Measurements from ENCODE around the gene MEF2D.

MEF2D gene

DNA sequence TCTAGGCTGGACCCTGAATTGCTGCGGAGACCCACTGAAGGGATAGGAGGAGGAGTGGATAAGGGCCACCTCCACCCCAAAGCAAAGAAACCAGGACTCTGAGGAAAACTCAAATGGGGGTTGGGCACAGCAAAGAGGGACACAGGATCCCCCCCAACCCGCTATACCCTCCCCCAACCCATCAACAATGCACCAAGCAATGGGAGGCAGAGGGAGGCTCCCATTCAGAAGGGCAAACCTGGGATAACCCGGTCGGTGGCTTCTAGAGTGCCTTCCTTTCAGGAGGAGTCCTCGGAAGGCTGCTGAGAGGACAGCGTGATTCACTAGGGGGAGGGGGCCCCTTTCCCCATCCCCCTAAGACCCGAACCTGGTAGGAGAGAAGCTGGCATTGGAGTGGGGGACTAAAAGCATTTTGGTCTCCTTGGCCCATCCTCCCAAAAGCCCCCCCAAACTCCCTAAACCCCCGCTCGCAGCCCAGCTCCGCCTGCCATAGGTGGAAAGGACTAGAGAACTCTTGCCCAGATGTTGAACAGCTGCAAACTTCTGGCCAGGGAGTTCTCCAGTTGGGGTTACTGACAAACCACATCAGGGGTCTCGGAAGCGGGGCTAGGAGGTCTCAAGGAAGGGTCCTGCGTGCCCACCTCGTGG, 1.3 kb downstream of the MEF2D start:
- DNase-seq: peak; percentile 54

DNA sequence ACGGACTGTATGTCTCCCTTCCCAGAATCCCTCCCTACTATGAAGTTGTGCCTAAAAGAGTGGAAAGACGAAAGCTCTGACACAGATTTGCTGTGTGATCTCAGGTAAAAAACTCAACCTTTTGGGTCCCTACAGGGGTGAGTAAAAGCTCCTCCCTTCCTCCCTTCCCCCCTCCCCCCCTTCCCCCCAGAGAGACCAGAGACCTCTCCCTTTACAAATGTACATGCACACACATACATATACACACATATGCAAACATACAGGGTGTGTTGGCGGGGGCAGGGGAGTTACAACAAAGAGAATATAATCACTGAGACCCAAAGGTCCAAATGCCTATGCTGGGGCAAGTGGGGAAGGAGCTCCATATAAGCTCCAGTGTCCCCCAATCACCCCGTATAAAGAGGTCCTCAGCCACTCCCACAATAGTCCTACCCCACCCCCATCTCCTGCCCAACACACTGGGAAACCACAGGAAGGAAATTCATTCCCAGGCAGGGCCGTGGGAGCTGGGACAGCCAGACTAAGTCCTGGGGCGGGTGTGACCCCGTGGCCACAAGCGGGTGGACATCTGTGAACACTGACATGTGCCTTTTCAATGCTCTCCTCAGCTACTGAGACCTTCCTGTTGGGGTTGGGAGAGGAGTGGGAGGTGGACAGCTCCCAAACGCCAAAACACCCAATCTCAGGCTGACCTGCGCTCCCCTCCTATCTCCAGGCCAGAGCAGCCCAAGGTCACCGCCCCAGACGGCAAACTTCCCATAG, 2.0 kb downstream of the MEF2D start:
- no peak for DNase-seq

DNA sequence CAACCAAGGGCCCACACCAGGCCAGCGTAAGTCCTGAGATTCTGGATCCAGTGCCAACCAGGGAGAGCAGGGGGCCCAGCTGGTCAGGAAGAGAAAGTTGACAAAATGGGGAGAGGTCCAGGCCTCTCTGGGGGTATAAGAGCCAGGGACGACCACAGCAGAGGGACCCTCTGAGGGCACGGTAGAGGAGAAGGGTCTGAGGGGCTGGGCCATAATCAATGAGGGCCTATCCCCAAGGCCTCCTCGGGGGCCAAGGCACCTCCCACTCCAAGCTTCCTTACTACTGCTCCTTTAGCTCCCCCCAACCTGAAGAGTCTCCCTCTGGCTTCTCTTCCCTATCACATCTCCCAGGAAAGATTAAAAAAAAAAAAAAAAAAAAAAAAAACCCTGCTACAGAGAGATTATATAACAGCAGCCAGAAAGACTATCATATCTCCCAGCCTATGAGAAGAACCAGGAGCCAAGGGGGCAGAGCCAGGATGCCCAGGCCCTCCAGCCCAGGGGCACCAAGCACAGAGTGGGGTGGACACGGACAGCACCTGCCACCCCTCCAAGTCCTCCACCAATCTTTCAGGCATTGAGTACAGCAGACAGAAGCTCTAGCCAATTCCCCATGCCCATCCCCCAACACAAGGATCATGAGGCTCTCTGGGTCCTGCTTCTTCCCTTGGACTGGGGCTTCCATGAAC, 2.7 kb downstream of the MEF2D start:
- DNase-seq: no peak

DNA sequence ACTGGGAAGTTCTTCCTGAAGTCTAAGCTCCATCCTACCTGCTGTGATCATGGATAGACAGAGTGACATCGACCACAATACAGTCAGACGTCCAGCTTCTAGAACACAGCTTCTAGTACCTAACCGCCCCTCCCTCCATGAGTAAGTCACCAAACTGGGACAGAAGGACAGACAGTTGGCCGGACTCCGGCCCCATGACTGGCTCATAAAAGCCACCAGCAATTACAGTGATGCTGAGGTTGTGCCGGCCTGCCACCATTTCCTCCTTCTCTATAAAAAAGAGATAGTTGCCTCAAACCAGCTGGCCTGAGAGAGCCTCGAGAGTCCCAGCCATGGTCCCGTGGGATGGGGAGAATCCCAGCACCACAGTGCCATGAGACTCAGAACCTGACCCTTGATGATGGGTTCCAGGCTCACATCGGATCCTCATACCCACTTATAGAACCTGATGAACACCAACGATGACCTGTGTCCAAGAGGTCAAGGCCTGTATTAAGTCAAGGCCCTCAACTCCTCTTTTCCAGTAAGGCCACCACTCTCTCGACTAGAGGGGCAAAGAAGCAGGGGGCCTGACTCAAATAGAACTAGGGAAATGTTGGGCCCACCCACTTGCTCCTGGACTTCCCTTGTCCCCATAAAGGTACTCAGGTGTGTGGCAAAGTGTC, 3.4 kb downstream of the MEF2D start:
- DNase-seq: no peak

DNA sequence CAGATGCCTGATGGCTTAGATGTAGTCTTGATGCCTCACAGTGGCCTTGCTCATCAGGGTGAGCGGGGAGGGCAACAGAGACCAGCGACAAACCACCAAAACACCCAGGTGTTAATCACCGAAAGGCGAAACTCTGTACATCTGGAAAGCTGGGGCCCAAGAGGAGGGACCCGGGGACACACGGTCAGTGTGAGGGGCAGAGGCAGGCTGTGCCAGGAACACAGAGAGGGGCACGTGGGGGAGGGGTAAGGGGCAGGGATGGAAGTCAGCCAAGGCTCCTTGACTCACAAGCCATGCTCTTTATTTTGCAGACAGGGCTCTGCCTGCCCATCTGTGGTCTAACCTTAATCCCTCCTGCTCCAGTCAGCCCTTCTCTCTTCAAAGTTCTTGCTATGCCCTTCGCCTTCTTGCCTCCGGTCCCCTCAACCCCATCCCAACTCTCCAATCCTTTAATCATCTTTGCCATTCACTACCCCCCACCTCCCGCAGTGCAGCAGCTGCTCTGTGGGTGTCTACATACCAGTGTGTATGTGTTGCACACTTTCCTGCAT, 4.3 kb downstream of the MEF2D start:
- no peak for DNase-seq

GRCh38 chr1:156495401-156496140, 5.0 kb downstream of the MEF2D start:
- no peak for DNase-seq

GRCh38 chr1:156494309-156494895, 6.2 kb downstream of the MEF2D start:
- no peak for DNase-seq

- no peak for DNase-seq
Observed at GRCh38 chr1:156493742-156494141, 6.8 kb downstream of the MEF2D start.

DNA sequence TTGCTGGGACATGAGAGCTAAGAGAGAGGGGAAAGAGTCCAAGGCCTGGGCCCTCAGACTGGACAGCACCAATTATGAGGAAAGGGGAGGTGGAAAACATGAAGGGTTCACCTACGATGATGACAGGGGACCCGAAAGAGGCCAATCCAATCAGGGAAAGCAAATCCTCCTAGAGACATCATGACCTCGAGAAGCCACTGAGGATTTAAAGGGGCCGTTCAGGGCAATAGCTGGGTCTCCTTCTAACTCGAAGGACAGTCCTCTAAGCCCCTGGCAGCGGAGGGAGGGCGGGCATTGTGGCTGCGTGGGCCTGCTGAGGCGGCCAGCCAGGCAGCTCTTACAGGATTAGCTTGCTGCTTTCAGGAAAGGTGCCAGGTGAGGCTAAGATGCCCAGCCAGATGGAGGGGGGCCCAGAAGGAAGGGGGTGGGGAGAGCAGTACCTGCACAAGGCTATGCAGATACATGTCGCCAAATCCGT, 7.4 kb downstream of the MEF2D start:
- DNase-seq: no peak

DNA sequence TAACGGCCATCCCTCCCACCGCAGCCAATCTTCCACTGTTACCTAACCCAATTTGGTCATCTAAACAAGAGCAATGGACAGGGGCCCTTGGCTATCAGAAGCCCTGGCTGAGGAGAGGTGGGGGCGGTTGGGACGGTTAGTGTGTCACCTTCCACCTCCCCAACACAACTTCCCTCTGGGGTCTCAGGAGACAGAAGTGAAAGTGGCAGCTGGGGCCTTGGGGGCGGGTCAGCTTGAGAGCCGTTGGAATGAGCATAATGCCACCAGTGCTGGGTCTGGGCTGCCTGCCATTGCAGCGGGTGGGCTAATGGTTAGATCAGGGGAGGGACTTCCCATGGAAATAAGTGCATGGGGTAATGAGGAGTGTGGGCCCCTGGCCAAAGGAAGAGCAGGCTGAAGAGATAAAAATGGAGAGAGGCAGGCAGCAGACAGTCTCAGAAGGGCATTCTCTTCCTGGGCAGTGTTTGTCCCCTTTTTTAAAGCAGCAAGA, 7.9 kb downstream of the MEF2D start:
- no peak for DNase-seq

- no peak for DNase-seq
Observed at GRCh38 chr1:156492013-156492590, 8.5 kb downstream of the MEF2D start.

GRCh38 chr1:156491151-156491949, 9.2 kb downstream of the MEF2D start:
- no peak for DNase-seq

DNA sequence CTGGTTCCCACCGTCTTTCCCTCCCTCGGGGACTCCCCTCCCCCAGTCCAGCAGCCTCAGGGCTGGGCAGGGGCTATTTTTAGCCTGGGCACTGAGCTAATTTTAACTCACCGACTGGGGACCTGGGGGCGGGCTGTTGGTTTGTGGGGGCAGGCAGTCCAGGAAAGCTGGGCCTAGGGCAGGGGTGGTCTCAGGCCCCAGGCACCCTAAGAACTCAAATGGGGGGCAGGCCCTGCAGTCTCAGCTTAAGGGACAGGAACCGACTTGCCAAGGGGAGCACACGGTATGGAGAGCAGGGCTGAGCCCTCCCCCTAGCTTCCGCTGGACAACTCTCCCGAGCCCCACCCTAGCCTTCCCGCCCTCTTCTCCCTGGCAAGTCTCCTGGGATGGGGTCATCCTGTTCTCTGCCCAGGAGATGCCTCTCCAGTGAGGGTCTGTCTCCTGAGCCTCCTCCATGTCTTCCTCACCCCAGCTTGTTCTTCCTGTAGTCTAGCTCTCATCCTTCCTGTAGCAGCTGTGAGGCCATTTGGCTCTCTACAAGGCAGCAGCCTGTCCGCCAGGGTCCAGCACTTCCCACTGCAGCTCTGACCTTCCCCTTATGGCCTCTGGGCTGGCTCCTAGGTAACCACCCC, 10.1 kb downstream of the MEF2D start:
- no peak for DNase-seq

GRCh38 chr1:156489935-156490293, 10.7 kb downstream of the MEF2D start:
- no peak for DNase-seq

- DNase-seq: peak; percentile 50
Observed at GRCh38 chr1:156489166-156489934, 11.2 kb downstream of the MEF2D start.

GRCh38 chr1:156488566-156489165, 11.9 kb downstream of the MEF2D start:
- no peak for DNase-seq

GRCh38 chr1:156487862-156488261, 12.7 kb downstream of the MEF2D start:
- no peak for DNase-seq

DNA sequence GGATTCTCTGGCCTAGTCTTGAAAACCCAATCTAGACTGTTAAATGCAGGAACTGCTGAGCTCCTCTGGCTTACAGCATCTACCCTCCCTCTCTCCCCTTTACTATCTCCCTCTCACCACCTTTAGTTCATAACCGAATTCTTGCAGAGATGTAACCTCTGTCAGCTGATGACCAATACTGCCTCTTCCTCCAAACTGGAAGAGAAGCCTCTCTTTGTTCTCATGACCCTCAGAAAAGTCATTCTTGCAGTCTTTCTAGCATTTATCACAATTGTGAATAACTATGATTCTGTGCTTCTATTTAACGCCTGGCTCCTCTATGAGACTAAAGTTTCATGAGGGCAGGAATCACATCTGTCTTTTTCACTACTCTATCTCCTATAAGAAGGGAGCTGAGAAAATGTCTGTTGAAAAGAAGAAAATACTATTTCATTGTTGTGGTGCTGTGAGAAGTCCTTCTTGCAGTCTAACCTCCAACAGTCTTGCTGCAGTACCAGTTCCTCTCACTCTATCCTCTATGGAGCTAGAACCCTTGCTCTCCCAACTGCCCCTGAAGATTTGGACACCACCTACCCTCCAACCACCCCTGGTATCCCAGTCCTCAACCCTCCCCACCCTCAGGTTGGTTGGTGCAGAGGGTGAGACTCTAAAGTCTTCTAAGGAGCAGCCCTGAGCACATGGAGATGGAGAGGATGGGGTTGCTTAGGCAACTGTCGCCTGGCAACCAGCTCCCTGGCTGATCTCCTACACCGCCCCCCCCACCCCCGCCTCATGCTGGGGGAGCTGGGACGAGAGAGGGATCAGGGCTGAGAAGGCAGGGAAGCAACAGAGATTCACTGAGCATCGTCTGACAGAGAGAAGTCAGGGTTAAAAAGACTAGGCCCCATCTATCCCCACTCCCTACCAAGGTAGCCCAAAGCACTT, 13.9 kb downstream of the MEF2D start:
- no peak for DNase-seq
